Panc1 (cell line): ENCODE data around the gene ARHGEF7.

Experiments used
- POLR2AphosphoS5 ChIP-seq: IDR thresholded peaks from 2 replicates; pipeline ENCODE4 v1.6.1; 2012; ENCODE audit warnings: mild to moderate bottlenecking, low read depth, low read length, moderate library complexity
- SIN3A ChIP-seq: IDR thresholded peaks from 2 replicates; pipeline ENCODE4 v1.6.1; 2012; ENCODE audit warnings: low read depth, mild to moderate bottlenecking, low read length, moderate library complexity, borderline replicate concordance; ENCODE audit not compliant: insufficient read depth
- TF ChIP-seq, protein P1 (sequence below): fragments of 450-650 bp; IDR thresholded peaks from 2 replicates; pipeline ENCODE4 v1.5.1; 2017; ENCODE audit warnings: mild to moderate bottlenecking
- TF ChIP-seq, protein P2 (sequence below), 2 experiments: IDR thresholded peaks; 2 replicates each; pipeline ENCODE4 v1.6.1; 2011 to 2012; ENCODE audit warnings: low read depth in 2 of 2, control low read depth in 1 of 2, low read length in 1 of 2, mild to moderate bottlenecking in 1 of 2, moderate library complexity in 1 of 2; ENCODE audit not compliant: insufficient read depth in 1 of 2

DNA sequence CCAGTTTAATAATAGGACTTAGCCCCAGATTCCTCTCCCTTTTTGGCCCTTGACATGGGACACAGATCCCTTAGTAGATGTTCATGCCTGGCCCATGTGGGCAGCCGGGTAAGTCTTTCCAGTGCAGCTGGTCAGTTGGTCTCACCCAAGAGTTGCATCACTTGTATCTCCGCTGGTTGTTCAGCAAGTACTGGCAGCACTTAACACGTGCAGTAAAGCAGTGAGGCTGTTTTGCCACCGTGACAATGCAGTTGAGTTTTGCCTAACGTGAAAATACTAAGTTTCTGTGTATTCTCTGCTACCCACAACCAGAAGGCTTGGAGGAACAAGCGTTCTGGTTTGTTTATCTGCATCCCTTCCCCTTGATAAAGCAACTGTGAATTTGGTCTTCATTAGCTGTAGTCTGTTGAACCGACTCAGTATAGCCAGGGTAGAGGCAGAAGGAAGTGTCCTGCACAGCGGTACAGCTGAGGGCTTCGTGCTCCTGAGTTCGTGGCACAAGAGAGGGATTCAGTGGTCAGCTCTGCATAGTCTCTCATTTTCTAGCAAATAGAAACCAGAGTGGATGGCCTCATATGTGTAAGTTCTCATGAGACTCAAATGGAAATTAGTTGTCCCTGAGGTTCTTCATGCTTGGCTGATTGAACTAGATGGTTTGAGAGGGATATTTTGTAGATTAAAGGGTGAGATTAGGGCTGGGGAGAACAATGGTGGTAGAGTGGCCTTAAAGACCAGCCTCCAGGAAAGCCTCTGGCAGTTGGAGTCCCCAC, 50.3 kb downstream of the ARHGEF7 start:
- TF ChIP-seq POLR2AphosphoS5 (no peak), SIN3A (no peak)
- TF ChIP-seq, protein P1, sequence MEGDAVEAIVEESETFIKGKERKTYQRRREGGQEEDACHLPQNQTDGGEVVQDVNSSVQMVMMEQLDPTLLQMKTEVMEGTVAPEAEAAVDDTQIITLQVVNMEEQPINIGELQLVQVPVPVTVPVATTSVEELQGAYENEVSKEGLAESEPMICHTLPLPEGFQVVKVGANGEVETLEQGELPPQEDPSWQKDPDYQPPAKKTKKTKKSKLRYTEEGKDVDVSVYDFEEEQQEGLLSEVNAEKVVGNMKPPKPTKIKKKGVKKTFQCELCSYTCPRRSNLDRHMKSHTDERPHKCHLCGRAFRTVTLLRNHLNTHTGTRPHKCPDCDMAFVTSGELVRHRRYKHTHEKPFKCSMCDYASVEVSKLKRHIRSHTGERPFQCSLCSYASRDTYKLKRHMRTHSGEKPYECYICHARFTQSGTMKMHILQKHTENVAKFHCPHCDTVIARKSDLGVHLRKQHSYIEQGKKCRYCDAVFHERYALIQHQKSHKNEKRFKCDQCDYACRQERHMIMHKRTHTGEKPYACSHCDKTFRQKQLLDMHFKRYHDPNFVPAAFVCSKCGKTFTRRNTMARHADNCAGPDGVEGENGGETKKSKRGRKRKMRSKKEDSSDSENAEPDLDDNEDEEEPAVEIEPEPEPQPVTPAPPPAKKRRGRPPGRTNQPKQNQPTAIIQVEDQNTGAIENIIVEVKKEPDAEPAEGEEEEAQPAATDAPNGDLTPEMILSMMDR: no peak
- TF ChIP-seq, protein P2, sequence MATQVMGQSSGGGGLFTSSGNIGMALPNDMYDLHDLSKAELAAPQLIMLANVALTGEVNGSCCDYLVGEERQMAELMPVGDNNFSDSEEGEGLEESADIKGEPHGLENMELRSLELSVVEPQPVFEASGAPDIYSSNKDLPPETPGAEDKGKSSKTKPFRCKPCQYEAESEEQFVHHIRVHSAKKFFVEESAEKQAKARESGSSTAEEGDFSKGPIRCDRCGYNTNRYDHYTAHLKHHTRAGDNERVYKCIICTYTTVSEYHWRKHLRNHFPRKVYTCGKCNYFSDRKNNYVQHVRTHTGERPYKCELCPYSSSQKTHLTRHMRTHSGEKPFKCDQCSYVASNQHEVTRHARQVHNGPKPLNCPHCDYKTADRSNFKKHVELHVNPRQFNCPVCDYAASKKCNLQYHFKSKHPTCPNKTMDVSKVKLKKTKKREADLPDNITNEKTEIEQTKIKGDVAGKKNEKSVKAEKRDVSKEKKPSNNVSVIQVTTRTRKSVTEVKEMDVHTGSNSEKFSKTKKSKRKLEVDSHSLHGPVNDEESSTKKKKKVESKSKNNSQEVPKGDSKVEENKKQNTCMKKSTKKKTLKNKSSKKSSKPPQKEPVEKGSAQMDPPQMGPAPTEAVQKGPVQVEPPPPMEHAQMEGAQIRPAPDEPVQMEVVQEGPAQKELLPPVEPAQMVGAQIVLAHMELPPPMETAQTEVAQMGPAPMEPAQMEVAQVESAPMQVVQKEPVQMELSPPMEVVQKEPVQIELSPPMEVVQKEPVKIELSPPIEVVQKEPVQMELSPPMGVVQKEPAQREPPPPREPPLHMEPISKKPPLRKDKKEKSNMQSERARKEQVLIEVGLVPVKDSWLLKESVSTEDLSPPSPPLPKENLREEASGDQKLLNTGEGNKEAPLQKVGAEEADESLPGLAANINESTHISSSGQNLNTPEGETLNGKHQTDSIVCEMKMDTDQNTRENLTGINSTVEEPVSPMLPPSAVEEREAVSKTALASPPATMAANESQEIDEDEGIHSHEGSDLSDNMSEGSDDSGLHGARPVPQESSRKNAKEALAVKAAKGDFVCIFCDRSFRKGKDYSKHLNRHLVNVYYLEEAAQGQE (IDR thresholded peaks at IDR 0.05; ENCODE audit: insufficient read depth in 1 of 2, low read depth in 2 of 2, low read length in 1 of 2): no peak
